Omental fat pad (tissue), 4 donors: ENCODE data around the gene RIMBP2. TPM values are rescaled to one million over a fixed set of nuclear protein-coding genes. Genes with fewer than 3 reads are reported as not detected.

Source experiments
- ATAC-seq: fragments of 150-250 bp; one replicate; pipeline ENCODE4 v1.9.1; 2016; ENCODE audit warnings: mild to moderate bottlenecking, moderate library complexity; ENCODE audit not compliant: low FRiP score
- DNase-seq: peaks from one replicate; pipeline ENCODE4 v3.0.0-alpha.2; 2019; ENCODE audit warnings: low spot score
- CTCF ChIP-seq, 3 donors: fragments of 450-650 bp; IDR thresholded peaks; one replicate each; pipeline ENCODE4 v1.5.1; 2016 to 2017; ENCODE audit warnings: antibody characterized with exemption in 3 of 3, mild to moderate bottlenecking in 3 of 3, moderate library complexity in 2 of 3
- total RNA-seq, 4 donors: library from RNA; depleted of rRNA; stranded (reverse); fragments of >200 nt; gene quantifications; one replicate each; pipeline ENCODE4 v1.1.0, GENCODE V29; 2016

RIMBP2 gene
- total RNA-seq, 4 donors from 2014 or later: 0.36 to 3.2 (median 1.6) TPM; not detected in 1

DNA sequence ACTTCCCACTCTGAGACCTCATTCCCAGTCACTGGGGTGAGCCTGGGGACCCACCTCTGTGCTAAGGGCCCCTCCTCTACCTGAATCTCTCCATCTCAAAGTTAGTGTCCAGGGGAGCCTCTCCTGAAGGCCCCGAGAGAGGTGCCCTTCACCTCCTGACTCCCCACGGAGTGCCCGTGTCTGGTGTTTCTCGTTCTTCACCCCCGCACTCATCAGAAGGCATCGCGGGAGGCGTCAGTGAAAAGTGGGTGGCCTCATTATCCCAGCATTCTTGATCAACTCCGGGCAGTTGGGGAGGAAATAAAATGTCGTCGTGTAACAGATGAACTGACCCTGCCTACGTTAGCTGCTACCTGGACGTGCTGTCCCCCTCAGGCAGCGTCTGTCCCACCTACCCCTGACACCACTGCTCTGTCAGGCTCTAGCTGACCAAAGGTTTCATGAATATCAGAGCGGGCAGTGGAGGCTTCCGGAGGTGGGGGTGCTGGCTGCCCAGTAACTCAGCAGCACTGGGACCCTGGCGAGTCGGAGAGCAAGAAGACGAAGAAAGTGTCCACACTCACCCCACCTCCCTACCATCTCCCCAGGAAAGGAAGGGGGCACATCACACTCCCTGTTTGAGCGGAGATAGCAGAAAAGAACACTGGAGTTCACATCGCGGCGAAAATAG, 275.6 kb downstream of the RIMBP2 start:
- ATAC-seq (no peak), DNase-seq (no peak)
- TF ChIP-seq CTCF (IDR thresholded peaks at IDR 0.05): no peak

DNA sequence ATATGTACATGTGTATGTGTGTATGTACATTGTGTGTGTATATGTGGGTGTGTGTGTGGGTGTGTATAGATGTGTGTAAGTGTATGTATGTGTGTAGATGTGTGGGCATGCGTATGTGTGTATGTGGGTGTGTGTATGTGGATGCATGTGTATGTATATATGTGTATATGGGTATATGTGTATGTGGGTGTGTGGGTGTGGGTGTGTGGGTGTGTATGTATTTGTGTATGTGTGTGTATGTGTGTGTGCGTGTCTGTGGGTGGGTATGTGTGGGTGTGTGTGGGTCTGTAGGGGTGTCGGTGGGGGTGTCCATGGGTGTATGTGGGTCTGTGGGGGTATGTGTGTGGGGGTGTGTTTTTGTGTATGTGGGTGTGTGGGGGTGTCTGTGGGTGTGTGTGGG, 276.8 kb downstream of the RIMBP2 start:
- no peak for ATAC-seq
- TF ChIP-seq CTCF (IDR thresholded peaks at IDR 0.05): no peak
- no peak for DNase-seq

DNA sequence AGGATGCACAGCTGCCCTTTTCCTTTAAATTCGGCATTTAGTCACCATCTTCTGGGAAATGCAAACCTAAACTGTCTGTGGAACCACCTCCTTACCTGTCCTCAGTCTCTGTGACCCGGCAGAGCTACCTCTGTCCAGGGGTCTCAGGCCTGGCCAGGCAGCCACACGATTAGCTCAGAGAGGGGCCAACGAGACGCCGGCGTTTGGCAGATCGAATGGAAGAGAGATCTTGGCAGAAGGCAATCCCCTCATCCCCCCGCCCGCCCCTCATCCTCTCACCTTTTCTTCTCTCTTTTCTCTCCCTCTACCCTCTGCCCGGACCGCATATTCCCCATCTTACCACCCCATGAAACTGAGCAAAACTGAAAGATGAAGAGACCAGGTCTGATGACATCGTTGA, 277.4 kb downstream of the RIMBP2 start:
- DNase-seq (no peak), ATAC-seq (no peak)
- TF ChIP-seq CTCF (IDR thresholded peaks at IDR 0.05): no peak

DNA sequence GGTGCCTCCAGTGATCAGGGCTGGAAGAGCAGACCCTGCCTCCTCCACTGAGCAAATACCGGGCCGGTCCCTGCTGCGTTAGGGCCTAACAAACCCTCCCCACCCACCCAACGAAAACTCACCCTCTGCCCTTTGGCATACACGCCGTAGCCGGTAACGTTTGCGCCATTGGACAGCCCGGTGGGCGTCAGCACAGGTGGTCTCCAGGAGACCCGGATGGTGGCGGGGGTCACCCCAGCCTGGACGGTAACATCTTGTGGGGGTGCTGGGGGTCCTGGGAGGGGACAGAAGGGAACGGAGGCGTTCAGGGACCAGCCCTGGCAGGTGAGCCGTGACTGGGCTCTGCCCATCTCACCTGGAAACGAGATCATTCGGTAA, 277.9 kb downstream of the RIMBP2 start:
- ATAC-seq (no peak), DNase-seq (no peak)
- no peak for TF ChIP-seq CTCF (IDR thresholded peaks at IDR 0.05)

- DNase-seq (no peak), ATAC-seq (no peak)
Measured at GRCh38 chr12:130437555-130438242, 278.4 kb downstream of the RIMBP2 start.

DNA sequence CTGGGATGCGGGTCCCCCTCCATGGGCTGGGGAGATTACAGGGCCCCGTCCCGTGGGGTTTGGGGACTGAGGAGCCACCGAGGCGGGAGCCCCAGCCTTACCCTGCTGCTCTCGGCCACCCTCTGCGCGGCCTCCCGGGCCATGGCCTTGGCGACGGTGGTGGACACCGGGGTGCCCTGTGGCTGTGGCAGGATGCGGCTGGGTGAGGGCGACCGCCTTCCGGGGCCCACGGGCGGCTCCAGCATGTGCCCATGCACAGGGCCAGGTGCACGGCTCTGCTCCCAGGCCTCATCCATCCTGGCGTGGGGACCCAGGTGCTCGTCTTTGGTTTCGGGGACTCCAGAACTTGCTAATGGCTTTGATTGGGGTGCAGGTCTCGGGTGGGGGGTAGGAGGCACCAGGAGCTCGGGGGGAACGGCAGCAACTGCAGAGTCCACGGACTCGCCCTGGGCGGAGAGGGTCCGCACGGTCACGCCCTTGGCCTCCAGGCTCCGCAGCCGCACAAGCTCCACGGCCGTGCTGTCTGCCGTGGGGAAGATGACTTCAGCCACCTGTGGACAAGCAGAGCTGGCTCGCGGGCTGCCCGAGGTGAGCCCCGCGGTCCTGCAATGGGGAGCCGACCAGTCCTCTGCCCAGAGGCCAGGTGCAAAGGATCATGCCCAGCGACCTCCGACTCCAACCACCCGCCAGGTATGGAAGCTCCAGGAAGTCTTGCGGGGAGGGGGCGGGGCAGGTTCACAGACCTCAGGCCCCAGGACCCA, 279.2 kb downstream of the RIMBP2 start:
- no peak for ATAC-seq
- no peak for TF ChIP-seq CTCF (IDR thresholded peaks at IDR 0.05)

More at GRCh38 chr12:130437555-130438242, 278.4 kb downstream of the RIMBP2 start:
- TF ChIP-seq CTCF (IDR thresholded peaks at IDR 0.05): no peak

More for the DNA sequence above, 279.2 kb downstream of the RIMBP2 start:
- DNase-seq: no peak
